IPS-18a (cell line): Measurements from ENCODE around the gene TAB2.
"Not testable (repeated sequence)": the region's sequence is repeated elsewhere in the genome, so short reads cannot be mapped to it uniquely, and the experiment has no call there.

ENCODE experiments used
- H3K27ac ChIP-seq: one replicate; pipeline ENCODE4 v1.5.1; 2013; ENCODE audit warnings: low read length
- H3K27me3 ChIP-seq: one replicate; pipeline ENCODE4 v1.6.1; 2013; ENCODE audit warnings: mild to moderate bottlenecking, low read length; ENCODE audit not compliant: control insufficient read depth, insufficient read depth
- H3K36me3 ChIP-seq: one replicate; pipeline ENCODE4 v1.6.1; 2013; ENCODE audit warnings: low read depth, low read length; ENCODE audit not compliant: control insufficient read depth
- H3K4me1 ChIP-seq: one replicate; pipeline ENCODE4 v1.6.1; 2013; ENCODE audit warnings: low read depth, low read length; ENCODE audit not compliant: control insufficient read depth
- H3K4me3 ChIP-seq: one replicate; pipeline ENCODE4 v1.5.1; 2013; ENCODE audit warnings: low read length
- H3K9ac ChIP-seq: one replicate; pipeline ENCODE4 v1.6.1; 2013; ENCODE audit warnings: mild to moderate bottlenecking, low read length, moderate library complexity
- H3K9me3 ChIP-seq: one replicate; pipeline ENCODE4 v1.6.1; 2013; ENCODE audit warnings: low read depth, low read length; ENCODE audit not compliant: control insufficient read depth

Gene TAB2

DNA sequence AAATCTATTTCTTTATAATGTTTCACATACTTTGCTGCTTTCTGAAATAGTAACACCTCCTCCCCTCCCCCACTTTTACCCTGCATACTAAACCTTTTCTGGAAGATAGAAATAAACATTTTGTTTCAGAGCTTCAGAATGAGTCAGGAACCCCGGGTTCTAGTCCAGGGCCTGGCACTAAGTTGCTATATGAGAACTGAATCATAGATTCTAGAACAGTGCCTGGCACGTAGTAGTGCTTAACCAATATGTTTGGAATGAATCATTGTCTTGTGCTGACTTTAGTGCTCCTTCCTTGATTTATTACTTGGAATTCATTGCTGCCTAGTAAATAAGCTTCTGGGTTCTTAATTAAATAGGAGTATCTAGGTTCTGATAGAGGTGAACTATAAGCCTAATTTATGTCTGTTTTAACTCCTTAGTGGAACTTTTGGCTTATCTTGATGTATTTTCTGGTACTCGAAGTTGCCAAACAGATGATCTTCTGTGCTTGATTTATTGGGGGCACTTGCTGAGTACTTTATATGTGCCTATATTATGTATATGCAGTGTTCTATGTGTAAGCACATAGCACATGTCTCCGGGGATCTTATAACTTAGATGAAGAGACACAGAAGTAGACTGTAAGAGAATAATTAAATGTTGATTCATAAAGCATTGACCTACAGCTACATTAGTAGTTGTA, 18.6 kb downstream of the TAB2 start:
- no peaks in the 10 kb centered on the region for H3K9me3 ChIP-seq
- H3K27ac ChIP-seq, result peak overlapping the region; percentile 30
- no peaks in the 10 kb centered on the region for H3K27me3 ChIP-seq
- H3K36me3 ChIP-seq, result no peaks in the 10 kb centered on the region
- no peak overlapping the region for H3K9ac ChIP-seq
- no peak overlapping the region for H3K4me3 ChIP-seq
- H3K4me1 ChIP-seq, result peaks cover 22% of the 10 kb centered on the region

- H3K27me3 ChIP-seq, result no peaks in the 10 kb centered on the region
- no peaks in the 10 kb centered on the region for H3K36me3 ChIP-seq
- peaks cover 26% of the 10 kb centered on the region for H3K4me1 ChIP-seq
- no peak overlapping the region for H3K9ac ChIP-seq
- H3K27ac ChIP-seq, result peak overlapping the region; percentile 30
- H3K9me3 ChIP-seq, result no peaks in the 10 kb centered on the region
- no peak overlapping the region for H3K4me3 ChIP-seq
These were observed 19.1 kb downstream of the TAB2 start for GRCh38 chr6:149336609-149336928.

DNA sequence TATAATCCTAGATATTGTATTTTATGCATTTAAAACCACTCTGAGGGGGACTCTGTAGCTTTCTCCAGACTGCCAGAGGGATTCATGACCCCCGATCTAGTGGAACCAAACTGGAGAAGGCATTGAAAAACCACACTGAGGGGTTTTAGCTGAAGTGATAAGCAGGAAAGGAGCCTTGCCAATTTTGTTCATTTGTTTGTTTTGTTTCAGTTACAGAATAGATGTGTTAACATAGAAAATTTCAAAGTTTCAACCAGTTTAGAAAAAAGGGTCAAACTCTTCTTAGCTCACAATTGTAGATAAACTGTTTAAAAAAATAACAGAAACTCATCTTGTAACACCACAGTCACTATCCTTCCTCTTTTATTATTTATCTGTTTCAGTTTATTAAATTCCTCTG, 19.8 kb downstream of the TAB2 start:
- no peak overlapping the region for H3K27ac ChIP-seq
- no peaks in the 10 kb centered on the region for H3K36me3 ChIP-seq
- no peak overlapping the region for H3K4me3 ChIP-seq
- no peaks in the 10 kb centered on the region for H3K9me3 ChIP-seq
- H3K4me1 ChIP-seq, result peaks cover 26% of the 10 kb centered on the region
- no peak overlapping the region for H3K9ac ChIP-seq
- no peaks in the 10 kb centered on the region for H3K27me3 ChIP-seq

GRCh38 chr6:149340200-149340599, 22.7 kb downstream of the TAB2 start:
- Histone ChIP-seq H3K9me3 (no peaks in the 10 kb centered on the region), H3K9ac (no peak overlapping the region), H3K4me3 (no peak overlapping the region), H3K27ac (no peak overlapping the region), H3K4me1 (peaks cover 20% of the 10 kb centered on the region), H3K27me3 (no peaks in the 10 kb centered on the region), H3K36me3 (no peaks in the 10 kb centered on the region)

- H3K9ac ChIP-seq, result no peak overlapping the region
- H3K9me3 ChIP-seq, result no peaks in the 10 kb centered on the region
- no peak overlapping the region for H3K4me3 ChIP-seq
- no peaks in the 10 kb centered on the region for H3K27me3 ChIP-seq
- H3K36me3 ChIP-seq, result no peaks in the 10 kb centered on the region
- H3K27ac ChIP-seq, result peak overlapping the region; percentile 9
- peaks cover 8% of the 10 kb centered on the region for H3K4me1 ChIP-seq
These were observed 25.0 kb downstream of the TAB2 start for GRCh38 chr6:149342525-149342924.

DNA sequence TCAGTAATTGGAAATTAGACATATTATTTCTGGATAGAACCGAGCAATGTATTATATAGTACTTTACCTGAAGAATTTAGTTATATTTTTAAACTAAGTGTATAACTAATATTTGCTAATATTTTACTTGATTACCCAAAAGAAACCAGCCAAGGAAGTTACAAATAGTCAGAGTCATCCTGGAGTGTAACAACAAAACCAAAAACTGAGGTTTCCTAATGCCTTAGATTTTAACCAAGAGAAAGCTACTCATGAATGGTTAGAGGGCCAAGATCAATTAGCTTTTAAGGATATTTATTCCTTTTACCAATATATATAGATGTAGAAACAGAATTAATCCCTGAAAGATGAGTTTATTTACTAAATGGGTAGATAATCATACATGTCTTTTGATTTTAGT, 26.0 kb downstream of the TAB2 start:
- H3K27me3 ChIP-seq, result no peaks in the 10 kb centered on the region
- no peaks in the 10 kb centered on the region for H3K9me3 ChIP-seq
- H3K4me1 ChIP-seq, result peaks cover 8% of the 10 kb centered on the region
- H3K36me3 ChIP-seq, result no peaks in the 10 kb centered on the region
- H3K27ac ChIP-seq, result no peak overlapping the region
- H3K4me3 ChIP-seq, result no peak overlapping the region
- no peak overlapping the region for H3K9ac ChIP-seq

GRCh38 chr6:149346078-149346477, 28.6 kb downstream of the TAB2 start:
- H3K4me3 ChIP-seq, result no peak overlapping the region
- H3K27ac ChIP-seq, result no peak overlapping the region
- no peaks in the 10 kb centered on the region for H3K36me3 ChIP-seq
- H3K27me3 ChIP-seq, result no peaks in the 10 kb centered on the region
- H3K9me3 ChIP-seq, result no peaks in the 10 kb centered on the region
- H3K9ac ChIP-seq, result no peak overlapping the region
- peaks cover 8% of the 10 kb centered on the region for H3K4me1 ChIP-seq

GRCh38 chr6:149347067-149347466, 29.6 kb downstream of the TAB2 start:
- Histone ChIP-seq H3K9me3 (no peaks in the 10 kb centered on the region), H3K4me3 (no peak overlapping the region), H3K36me3 (no peaks in the 10 kb centered on the region), H3K27ac (no peak overlapping the region), H3K27me3 (no peaks in the 10 kb centered on the region), H3K4me1 (peaks cover 4% of the 10 kb centered on the region), H3K9ac (no peak overlapping the region)

GRCh38 chr6:149349279-149349678, 31.8 kb downstream of the TAB2 start:
- not testable (repeated sequence) for H3K27ac ChIP-seq, H3K4me1 ChIP-seq, H3K9me3 ChIP-seq, H3K36me3 ChIP-seq, H3K4me3 ChIP-seq, H3K27me3 ChIP-seq, H3K9ac ChIP-seq

DNA sequence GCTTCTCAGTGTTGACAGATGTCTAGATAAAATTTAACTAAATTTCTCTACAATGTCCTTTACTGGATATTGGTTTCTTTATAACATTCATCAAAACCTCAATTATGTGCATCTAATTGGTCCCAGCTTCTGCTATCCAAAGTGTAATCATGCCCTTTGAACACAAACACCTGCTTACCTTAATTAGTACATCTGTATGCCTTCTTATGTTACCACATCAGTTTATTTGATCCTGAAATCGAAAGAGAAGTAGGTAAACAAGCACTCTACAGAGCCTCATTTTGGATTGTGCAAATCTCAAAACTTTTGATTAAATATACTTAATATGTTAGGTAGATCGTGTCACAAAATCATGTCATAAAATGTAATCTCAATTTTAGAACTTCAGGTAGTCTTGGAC, 36.5 kb downstream of the TAB2 start:
- Histone ChIP-seq H3K4me1 (peaks cover 12% of the 10 kb centered on the region), H3K9ac (no peak overlapping the region), H3K9me3 (no peaks in the 10 kb centered on the region), H3K27me3 (no peaks in the 10 kb centered on the region), H3K27ac (no peak overlapping the region), H3K36me3 (no peaks in the 10 kb centered on the region), H3K4me3 (no peak overlapping the region)

GRCh38 chr6:149356081-149356750, 38.7 kb downstream of the TAB2 start:
- Histone ChIP-seq H3K4me1 (peaks cover 12% of the 10 kb centered on the region), H3K4me3 (no peak overlapping the region), H3K27ac (no peak overlapping the region), H3K9ac (no peak overlapping the region), H3K36me3 (no peaks in the 10 kb centered on the region), H3K27me3 (no peaks in the 10 kb centered on the region), H3K9me3 (no peaks in the 10 kb centered on the region)
